Measurements from ENCODE around the gene TMEM87B. TPM values are rescaled to one million over a fixed set of nuclear protein-coding genes. Genes with fewer than 3 reads are reported as not detected.

Gene TMEM87B
- total and polyA plus RNA-seq, 2 of the 8 experiments (the other 6 are each of a cell fraction or from before 2014, with no cell fraction given), result 7.2 to 9.0 TPM

DNA sequence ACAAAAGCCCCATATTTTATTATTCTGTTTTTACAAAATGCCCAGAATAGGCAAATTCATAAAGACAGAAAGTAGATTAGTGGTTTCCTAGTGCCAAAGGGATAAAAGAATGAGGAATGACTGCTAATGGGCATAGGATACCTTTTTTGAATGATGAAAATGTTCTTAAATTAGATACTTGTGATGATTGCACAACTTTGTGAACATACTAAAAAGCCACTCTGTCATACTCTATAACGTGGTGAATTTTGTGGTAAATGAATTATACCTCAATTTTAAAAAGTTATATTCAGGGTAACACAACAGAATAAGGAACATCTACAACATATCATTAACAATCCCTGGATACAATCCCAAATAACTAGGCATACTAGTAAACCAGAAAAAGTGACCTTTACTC lies 74.0 kb downstream of the TMEM87B start:
- H4K5ac ChIP-seq (ENCODE audit: insufficient read length, low read depth, low read length), result no peak overlapping the region
- no peak overlapping the region for H3K27ac ChIP-seq (ENCODE audit: low read depth, low read length)
- no peak overlapping the region for H2BK120ac ChIP-seq (replicated peaks; ENCODE audit: low read depth, low read length)
- H3K23ac ChIP-seq (ENCODE audit: insufficient read length), result no peak overlapping the region
- ChIA-PET CTCF (ENCODE audit: partially characterized antibody) (no interaction called here), POLR2A (ENCODE audit: partially characterized antibody) (no interaction called here)
- H3K56ac ChIP-seq (replicated peaks; ENCODE audit: insufficient read length, low read depth, low read length), result no peak overlapping the region
- no peak overlapping the region for H3K4me2 ChIP-seq (ENCODE audit: insufficient read depth in 1 of 2, low read depth in 2 of 2, low read length in 2 of 2)
- H2BK12ac ChIP-seq (ENCODE audit: low read depth, low read length), result no peak overlapping the region
- no peaks in the 10 kb centered on the region; the same call in 1 of the 2 replicates for H3K23me2 ChIP-seq (ENCODE audit: low read depth, low read length)
- no peak overlapping the region for H2AK5ac ChIP-seq (ENCODE audit: low read depth, low read length)
- H3K14ac ChIP-seq (ENCODE audit: insufficient read length), result no peak overlapping the region
- FAIRE-seq (no peak), DNase-seq (ENCODE audit: low read depth in 1 of 2, low spot score in 2 of 2) (no peak)
- no peak overlapping the region for H3K4me3 ChIP-seq (ENCODE audit: extremely low read depth in 1 of 4, insufficient read depth in 2 of 4, low read depth in 3 of 4, low read length in 4 of 4)
- H3K9ac ChIP-seq (replicated peaks in 1 of 4; ENCODE audit: extremely low read depth in 1 of 4, low read depth in 3 of 4, low read length in 3 of 4), result no peak overlapping the region
- H2AFZ ChIP-seq (ENCODE audit: low read length), result no peak overlapping the region
- H4K20me1 ChIP-seq (replicated peaks in 1 of 2; ENCODE audit: control insufficient read depth in 1 of 2, insufficient read depth in 2 of 2, low read length in 2 of 2), result no peaks in the 10 kb centered on the region
- H3K18ac ChIP-seq (ENCODE audit: extremely low read depth, low read length), result no peak overlapping the region
- H2BK5ac ChIP-seq (ENCODE audit: low read depth, low read length), result no peak overlapping the region
- H3K79me1 ChIP-seq (ENCODE audit: low read depth, low read length), result no peaks in the 10 kb centered on the region
- H4K8ac ChIP-seq (ENCODE audit: extremely low read depth, insufficient read depth, low read length), result no peak overlapping the region
- H3K27me3 ChIP-seq (replicated peaks in 1 of 4; ENCODE audit: control insufficient read depth in 3 of 4, extremely low read depth in 1 of 4, insufficient read depth in 3 of 4, low read length in 3 of 4), result no peaks in the 10 kb centered on the region
- no peak for TF ChIP-seq SP4 (IDR thresholded peaks at IDR 0.05; ENCODE audit: low read length)
- TF ChIP-seq BACH1 (IDR thresholded peaks at IDR 0.05; ENCODE audit: low read length), result no peak
- H3K9me3 ChIP-seq (ENCODE audit: insufficient read depth in 2 of 2, low read depth in 1 of 2, low read length in 1 of 2), result peaks cover 0 to 6% of the 10 kb centered on the region in 2 experiments; a peak in 2 of 4 replicates
- H3K4ac ChIP-seq (replicated peaks; ENCODE audit: insufficient read length, low read depth, low read length), result no peak overlapping the region
- no peak overlapping the region for H4K91ac ChIP-seq (replicated peaks; ENCODE audit: insufficient read length, low read length)
- H2BK20ac ChIP-seq (ENCODE audit: low read length), result no peak overlapping the region
- no peaks in the 10 kb centered on the region for H3K36me3 ChIP-seq (ENCODE audit: control insufficient read depth in 2 of 4, insufficient read depth in 4 of 4, low read length in 3 of 4)
- no peaks in the 10 kb centered on the region for H3K79me2 ChIP-seq (ENCODE audit: control insufficient read depth in 1 of 2, insufficient read depth in 2 of 2, low read length in 2 of 2)
- H2BK15ac ChIP-seq (ENCODE audit: low read length), result no peak overlapping the region
- H3K4me1 ChIP-seq (replicated peaks in 1 of 4; ENCODE audit: control insufficient read depth in 3 of 4, insufficient read depth in 4 of 4, low read length in 3 of 4), result no peaks in the 10 kb centered on the region
- 90% methylated on average over 1 of the region's 1 CpG; no CpG with 5 or more reads in 1 of the 2 experiments for WGBS, 2 experiments (ENCODE audit: extremely low coverage in 1 of 2, insufficient coverage in 1 of 2, insufficient read length in 1 of 2, insufficient replicate concordance in 2 of 2, low coverage in 1 of 2, low lambda C conversion rate in 2 of 2, missing lambda C conversion rate in 1 of 2)

All from H1 (cell line).